H1 (cell line): ENCODE data around the gene ELMO1. TPM values are rescaled to one million over a fixed set of nuclear protein-coding genes. Genes with fewer than 3 reads are reported as not detected.

Experiments
- CTCF ChIA-PET: fragments of 300-600 bp; sonication (Branson Sonifier 250); formaldehyde crosslinking; loops from one replicate; lab custom pipeline; 2021; ENCODE audit not compliant: partially characterized antibody; lab: Charles Lee
- POLR2A ChIA-PET: fragments of 300-600 bp; sonication (Branson Sonifier 250); formaldehyde crosslinking; loops from one replicate; lab custom pipeline; 2021; ENCODE audit warnings: inconsistent platforms; ENCODE audit not compliant: partially characterized antibody; lab: Charles Lee
- DNase-seq, 2 experiments: peaks; one replicate each; pipeline versions ENCODE4 v3.0.0 to v3.0.0-alpha.2; 2010 to 2022; ENCODE audit warnings: low spot score in 2 of 2, low read depth in 1 of 2, mixed read lengths in 1 of 2
- FAIRE-seq: peaks from 2 replicates; lab custom pipeline; 2011; peaks lifted over from hg19 to GRCh38; lab: Jason Lieb, UNC
- H2AFZ ChIP-seq: 2 replicates; pipeline ENCODE4 v1.8.1; 2012; ENCODE audit warnings: low read length, inconsistent platforms
- H2AK5ac ChIP-seq: 2 replicates; pipeline ENCODE4 v1.6.1; 2013; ENCODE audit warnings: low read depth, low read length
- H2BK120ac ChIP-seq: replicated peaks from 2 replicates; pipeline ENCODE3; 2013; ENCODE audit warnings: low read depth, low read length, inconsistent platforms
- H2BK12ac ChIP-seq: 2 replicates; pipeline ENCODE4 v1.6.1; 2013; ENCODE audit warnings: low read depth, low read length
- H2BK15ac ChIP-seq: 2 replicates; pipeline ENCODE4 v1.6.1; 2013; ENCODE audit warnings: low read length
- H2BK20ac ChIP-seq: 2 replicates; pipeline ENCODE4 v1.6.1; 2013; ENCODE audit warnings: low read length
- H2BK5ac ChIP-seq: 2 replicates; pipeline ENCODE4 v1.6.1; 2013; ENCODE audit warnings: low read depth, low read length
- H3K14ac ChIP-seq: 2 replicates; pipeline ENCODE4 v1.6.1; 2013; ENCODE audit warnings: inconsistent platforms; ENCODE audit not compliant: insufficient read length
- H3K18ac ChIP-seq: 2 replicates; pipeline ENCODE4 v1.6.1; 2013; ENCODE audit warnings: low read length; ENCODE audit errors: extremely low read depth
- H3K23ac ChIP-seq: 2 replicates; pipeline ENCODE4 v1.6.1; 2013; ENCODE audit warnings: inconsistent platforms; ENCODE audit not compliant: insufficient read length
- H3K23me2 ChIP-seq: 2 replicates; pipeline ENCODE4 v1.6.1; 2013; ENCODE audit warnings: low read depth, low read length
- H3K27ac ChIP-seq: 2 replicates; pipeline ENCODE4 v1.6.1; 2011; ENCODE audit warnings: low read depth, low read length, inconsistent platforms
- H3K27me3 ChIP-seq, 4 experiments: replicated peaks in 1 of 4; 1 replicate in 1 of 4; 2 replicates in 3 of 4; pipeline versions ENCODE4 v1.6.1 to v1.8.1; 2011 to 2013; ENCODE audit warnings: low read length in 3 of 4, mild to moderate bottlenecking in 3 of 4, inconsistent platforms in 2 of 4, mixed read lengths in 2 of 4, moderate library complexity in 1 of 4; ENCODE audit not compliant: control insufficient read depth in 3 of 4, insufficient read depth in 3 of 4; ENCODE audit errors: extremely low read depth in 1 of 4
- H3K36me3 ChIP-seq, 4 experiments: 2 replicates each; pipeline versions ENCODE4 v1.6.1 to v1.8.1; 2011 to 2013; ENCODE audit warnings: mild to moderate bottlenecking in 4 of 4, low read length in 3 of 4, moderate library complexity in 2 of 4, control low read depth in 1 of 4, inconsistent platforms in 1 of 4; ENCODE audit not compliant: insufficient read depth in 4 of 4, control insufficient read depth in 2 of 4
- H3K4ac ChIP-seq: replicated peaks from 2 replicates; pipeline ENCODE3; 2013; ENCODE audit warnings: low read length, low read depth, mixed read lengths, inconsistent platforms; ENCODE audit not compliant: insufficient read length
- H3K4me1 ChIP-seq, 4 experiments: replicated peaks in 1 of 4; 1 replicate in 1 of 4; 2 replicates in 3 of 4; pipeline versions ENCODE4 v1.6.1 to v1.8.1; 2011 to 2013; ENCODE audit warnings: low read length in 3 of 4, inconsistent platforms in 2 of 4, mixed read lengths in 1 of 4; ENCODE audit not compliant: insufficient read depth in 4 of 4, control insufficient read depth in 3 of 4
- H3K4me2 ChIP-seq, 2 experiments: 2 replicates each; pipeline versions ENCODE4 v1.6.1 to v1.8.1; 2011 to 2013; ENCODE audit warnings: low read depth in 2 of 2, low read length in 2 of 2, control low read depth in 1 of 2, inconsistent platforms in 1 of 2, mild to moderate bottlenecking in 1 of 2; ENCODE audit not compliant: insufficient read depth in 1 of 2
- H3K4me3 ChIP-seq, 4 experiments: fragments of 200-600, 300-600 bp in 1 of 4; sonication (generic), shearing (Covaris generic), sonication (Bioruptor Twin) in 1 of 4; 2 replicates each; pipeline versions ENCODE4 v1.5.1 to v1.8.1; 2011 to 2016; ENCODE audit warnings: low read length in 4 of 4, low read depth in 3 of 4, control low read depth in 2 of 4, inconsistent platforms in 2 of 4, mild to moderate bottlenecking in 2 of 4, mixed read lengths in 1 of 4, moderate library complexity in 1 of 4; ENCODE audit not compliant: insufficient read depth in 2 of 4; ENCODE audit errors: extremely low read depth in 1 of 4
- H3K56ac ChIP-seq: replicated peaks from 2 replicates; pipeline ENCODE3; 2013; ENCODE audit warnings: low read depth, mild to moderate bottlenecking, mixed read lengths, low read length, inconsistent platforms; ENCODE audit not compliant: insufficient read length
- H3K79me1 ChIP-seq: 2 replicates; pipeline ENCODE4 v1.6.1; 2013; ENCODE audit warnings: low read depth, low read length, control low read depth
- H3K79me2 ChIP-seq, 2 experiments: 2 replicates each; pipeline versions ENCODE4 v1.6.1 to v1.8.1; 2012 to 2013; ENCODE audit warnings: low read length in 2 of 2, mild to moderate bottlenecking in 2 of 2, inconsistent platforms in 1 of 2; ENCODE audit not compliant: insufficient read depth in 2 of 2, control insufficient read depth in 1 of 2
- H3K9ac ChIP-seq, 4 experiments: replicated peaks in 1 of 4; 1 replicate in 1 of 4; 2 replicates in 3 of 4; pipeline versions ENCODE4 v1.6.1 to v1.8.1; 2011 to 2013; ENCODE audit warnings: low read depth in 3 of 4, low read length in 3 of 4, control low read depth in 2 of 4, mild to moderate bottlenecking in 2 of 4, moderate library complexity in 2 of 4, inconsistent platforms in 1 of 4; ENCODE audit errors: extremely low read depth in 1 of 4
- H3K9me3 ChIP-seq, 2 experiments: 2 replicates each; pipeline versions ENCODE4 v1.6.1 to v1.8.1; 2012 to 2013; ENCODE audit warnings: mild to moderate bottlenecking in 2 of 2, moderate library complexity in 2 of 2, control low read depth in 1 of 2, inconsistent platforms in 1 of 2, low read depth in 1 of 2, low read length in 1 of 2, mixed read lengths in 1 of 2; ENCODE audit not compliant: insufficient read depth in 2 of 2
- H4K20me1 ChIP-seq, 2 experiments: replicated peaks in 1 of 2; 2 replicates each; pipeline versions ENCODE3 to v1.8.1; 2011 to 2013; ENCODE audit warnings: inconsistent platforms in 2 of 2, low read length in 2 of 2, mild to moderate bottlenecking in 1 of 2; ENCODE audit not compliant: insufficient read depth in 2 of 2, control insufficient read depth in 1 of 2
- H4K5ac ChIP-seq: 2 replicates; pipeline ENCODE4 v1.6.1; 2013; ENCODE audit warnings: low read length, low read depth, mixed read lengths, inconsistent platforms; ENCODE audit not compliant: insufficient read length
- H4K8ac ChIP-seq: 2 replicates; pipeline ENCODE4 v1.8.0; 2013; ENCODE audit warnings: mild to moderate bottlenecking, moderate library complexity, low read length, inconsistent platforms; ENCODE audit not compliant: insufficient read depth; ENCODE audit errors: extremely low read depth
- H4K91ac ChIP-seq: replicated peaks from 2 replicates; pipeline ENCODE3; 2013; ENCODE audit warnings: low read length, mixed read lengths, inconsistent platforms; ENCODE audit not compliant: insufficient read length
- BCL11A ChIP-seq, 2 experiments: IDR thresholded peaks; one replicate each; pipeline ENCODE4 v1.6.1; 2011; ENCODE audit warnings: low read depth in 2 of 2, low read length in 2 of 2, mild to moderate bottlenecking in 2 of 2
- FOSL1 ChIP-seq: IDR thresholded peaks from 2 replicates; pipeline ENCODE4 v1.6.1; 2011; ENCODE audit warnings: mild to moderate bottlenecking, low read depth, low read length, moderate library complexity; ENCODE audit not compliant: insufficient read depth
- MAFK ChIP-seq: IDR thresholded peaks from 2 replicates; pipeline ENCODE4 v1.6.1; 2012; ENCODE audit warnings: low read depth, mild to moderate bottlenecking, improper control_type of control experiment, low read length
- POU5F1 ChIP-seq: IDR thresholded peaks from 2 replicates; pipeline ENCODE4 v1.6.1; 2011; ENCODE audit warnings: low read depth, mild to moderate bottlenecking, low read length, moderate library complexity
- RFX5 ChIP-seq: IDR thresholded peaks from 2 replicates; pipeline ENCODE4 v1.6.1; 2011; ENCODE audit warnings: low read depth, low read length, improper control_type of control experiment, borderline replicate concordance
- SAP30 ChIP-seq: fragments of 300-600 bp; sonication (generic); IDR thresholded peaks from 2 replicates; pipeline ENCODE4 v1.7.1; 2012; ENCODE audit warnings: low read length, moderate library complexity, mild to moderate bottlenecking, inconsistent platforms; ENCODE audit not compliant: insufficient read depth, insufficient replicate concordance
- SP1 ChIP-seq: IDR thresholded peaks from 2 replicates; pipeline ENCODE4 v1.6.1; 2011; ENCODE audit warnings: low read depth, low read length
- SP2 ChIP-seq: IDR thresholded peaks from 2 replicates; pipeline ENCODE4 v1.6.1; 2012; ENCODE audit warnings: mild to moderate bottlenecking, low read length, inconsistent platforms
- TAF7 ChIP-seq: optimal IDR thresholded peaks from 2 replicates; pipeline ENCODE3; 2011; ENCODE audit warnings: low read depth, mild to moderate bottlenecking, inconsistent platforms, low read length, moderate library complexity, borderline replicate concordance
- whole genome bisulfite sequencing, 2 experiments: shearing (Covaris generic) in 1 of 2; methylation state at CpG; one replicate each; pipeline versions ENCODE4 v1.1.6 to v1.1.7; 2013 to 2015; ENCODE audit warnings: low lambda C conversion rate in 2 of 2, mixed read lengths in 2 of 2, inconsistent platforms in 1 of 2, low coverage in 1 of 2, missing lambda C conversion rate in 1 of 2; ENCODE audit not compliant: insufficient replicate concordance in 2 of 2, insufficient coverage in 1 of 2, insufficient read length in 1 of 2; ENCODE audit errors: extremely low coverage in 1 of 2, missing lambda C conversion rate in 1 of 2; 5-methylcytosine and 5-hydroxymethylcytosine counted together
- polyA plus RNA-seq, 7 experiments: library from polyadenylated mRNA; depleted of rRNA in 3 of 7; stranded (reverse) in 5 of 7; unstranded in 2 of 7; fragments of >200 nt in 5 of 7; fragments of 200-250 nt in 2 of 7; gene quantifications; 1 replicate in 5 of 7; 2 replicates in 1 of 7; 4 replicates in 1 of 7; pipeline versions ENCODE4 v1.2.1 to v1.2.3, GENCODE V29; 2011 to 2013; ENCODE audit warnings: missing spikeins in 2 of 7, mixed read lengths in 2 of 7
- total RNA-seq: library from RNA; stranded (reverse); fragmentation: NEBNext Ultra II Directional; extraction: Animal tissue kit (Norgen Biotek cat#: 25700); gene quantifications from 2 replicates; pipeline ENCODE4 v1.2.1, GENCODE V29; 2021
- TF ChIP-seq, protein P1 (sequence below): IDR thresholded peaks from 2 replicates; pipeline ENCODE4 v1.6.1; 2012; ENCODE audit warnings: low read length, inconsistent platforms

The ELMO1 gene
- total and polyA plus RNA-seq, 2 of the 8 experiments (the other 6 are each of a cell fraction or from before 2014, with no cell fraction given): 18.4 to 21.0 TPM

DNA sequence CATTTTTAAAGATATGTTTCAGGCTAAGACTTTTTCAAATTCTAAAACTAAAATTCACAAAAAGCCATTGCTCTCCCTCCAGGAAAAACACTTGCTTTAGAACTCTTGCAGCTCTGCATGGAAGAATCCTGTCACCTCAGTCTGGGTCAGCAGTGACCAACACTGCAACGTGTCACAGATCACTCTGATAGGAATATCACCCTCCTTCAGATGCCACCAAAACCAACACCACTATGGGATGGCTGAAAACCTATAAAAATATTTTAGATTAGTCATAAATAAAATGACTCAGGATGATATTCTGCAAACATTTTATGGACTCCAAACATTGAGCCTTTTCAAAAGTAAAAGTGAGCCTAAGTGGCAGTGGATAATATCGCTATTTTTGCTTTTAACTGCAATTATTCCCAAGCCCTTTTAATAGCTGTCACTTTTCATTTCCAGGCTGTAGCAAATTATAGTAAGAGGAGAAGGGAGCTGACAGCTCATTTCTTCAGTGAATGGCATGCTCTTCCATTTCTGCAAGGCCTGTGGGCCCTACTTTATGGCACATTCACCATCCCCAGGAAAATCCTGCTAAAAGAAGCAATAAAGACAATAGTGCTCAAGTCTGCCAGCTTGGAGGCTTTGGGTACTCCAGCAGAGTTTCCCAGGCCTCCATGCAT lies 21.3 kb downstream of the ELMO1 start:
- H3K4me2 ChIP-seq: no peak overlapping the region
- CTCF ChIA-PET: interaction anchor here (1.1 to 1.3 kb wide), 3 partner anchors 9 to 191 kb away, joined by 3 to 4 read pairs (median 3); no protein-coding TSS in a partner anchor
- no peak for TF ChIP-seq SP2
- TF ChIP-seq, protein P1, sequence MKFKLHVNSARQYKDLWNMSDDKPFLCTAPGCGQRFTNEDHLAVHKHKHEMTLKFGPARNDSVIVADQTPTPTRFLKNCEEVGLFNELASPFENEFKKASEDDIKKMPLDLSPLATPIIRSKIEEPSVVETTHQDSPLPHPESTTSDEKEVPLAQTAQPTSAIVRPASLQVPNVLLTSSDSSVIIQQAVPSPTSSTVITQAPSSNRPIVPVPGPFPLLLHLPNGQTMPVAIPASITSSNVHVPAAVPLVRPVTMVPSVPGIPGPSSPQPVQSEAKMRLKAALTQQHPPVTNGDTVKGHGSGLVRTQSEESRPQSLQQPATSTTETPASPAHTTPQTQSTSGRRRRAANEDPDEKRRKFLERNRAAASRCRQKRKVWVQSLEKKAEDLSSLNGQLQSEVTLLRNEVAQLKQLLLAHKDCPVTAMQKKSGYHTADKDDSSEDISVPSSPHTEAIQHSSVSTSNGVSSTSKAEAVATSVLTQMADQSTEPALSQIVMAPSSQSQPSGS: no peak
- TF ChIP-seq SP1: no peak
- no peak for TF ChIP-seq BCL11A (IDR thresholded peaks at IDR 0.05; ENCODE audit: low read depth in 2 of 2, low read length in 2 of 2)
- no peak for TF ChIP-seq TAF7
- TF ChIP-seq MAFK: no peak
- no peak for TF ChIP-seq SAP30
- no peak for TF ChIP-seq RFX5
- TF ChIP-seq FOSL1: no peak
- no peak for TF ChIP-seq POU5F1

More for the DNA sequence above, 21.3 kb downstream of the ELMO1 start:
- Histone ChIP-seq H3K79me2 (no peaks in the 10 kb centered on the region; a peak in 1 of 4 replicates), H3K79me1 (no peaks in the 10 kb centered on the region), H3K4ac (no peak overlapping the region), H3K4me3 (no peak overlapping the region), H3K18ac (no peak overlapping the region), H3K27me3 (no peaks in the 10 kb centered on the region), H2AFZ (no peak overlapping the region), H4K91ac (no peak overlapping the region), H4K5ac (no peak overlapping the region), H3K23me2 (no peaks in the 10 kb centered on the region), H2BK5ac (no peak overlapping the region), H2AK5ac (no peak overlapping the region), H3K27ac (no peak overlapping the region), H2BK20ac (no peak overlapping the region), H3K36me3 (no peaks in the 10 kb centered on the region; a peak in 1 of 8 replicates), H4K20me1 (no peaks in the 10 kb centered on the region), H3K23ac (no peak overlapping the region), H4K8ac (no peak overlapping the region), H2BK15ac (no peak overlapping the region), H3K9me3 (no peaks in the 10 kb centered on the region), H3K4me1 (no peaks in the 10 kb centered on the region), H2BK120ac (no peak overlapping the region), H3K56ac (no peak overlapping the region), H3K9ac (no peak overlapping the region), H3K14ac (no peak overlapping the region), H2BK12ac (no peak overlapping the region)
- FAIRE-seq: no peak
- POLR2A ChIA-PET: interaction anchor here (0.8 to 1.3 kb wide), 2 partner anchors 10 to 180 kb away, joined by 3 read pairs; no protein-coding TSS in a partner anchor
- 88% methylated on average over 2 of the region's 2 CpGs; no CpG with 5 or more reads in 1 of the 2 experiments for WGBS, 2 experiments
- no peak for DNase-seq
